Measurements from ENCODE around the gene DLK2.
A peak's percentile ranks its signal among the peaks of the same experiment; 100 is the strongest.
"Not testable (repeated sequence)": the region's sequence is repeated elsewhere in the genome, so short reads cannot be mapped to it uniquely, and the experiment has no call there.

DLK2 gene

DNA sequence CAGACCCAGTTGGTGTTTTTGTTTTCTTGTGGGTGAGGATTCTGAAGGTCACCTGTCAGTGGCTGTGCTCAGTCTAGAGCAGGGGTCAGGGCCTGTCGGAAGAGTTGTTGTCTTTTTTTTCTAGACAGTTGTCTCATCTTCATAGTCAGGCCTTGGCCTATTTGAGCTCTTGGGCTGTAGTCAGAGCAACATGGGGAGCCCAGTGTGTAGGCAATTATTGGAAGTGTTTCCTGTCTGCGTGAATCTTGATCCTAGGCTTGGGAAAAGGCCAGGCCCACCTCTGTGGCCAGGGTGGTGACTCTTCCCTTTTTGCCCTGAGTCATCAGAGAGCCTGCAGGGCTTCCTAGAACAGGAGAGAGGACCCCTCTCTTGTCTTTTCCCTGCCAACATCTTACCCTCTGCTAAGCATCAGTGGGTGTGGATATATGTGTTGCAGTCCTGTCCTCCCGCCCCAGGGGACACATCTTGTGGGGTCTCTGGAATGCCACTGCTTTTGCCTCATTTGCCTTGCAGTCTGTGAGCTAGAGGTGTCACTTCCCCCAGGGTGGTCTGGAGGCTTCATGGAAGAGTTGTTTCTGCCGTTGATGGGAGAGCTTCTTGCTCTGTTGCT lies 33.4 kb upstream of the DLK2 start:
- no peak for DNase-seq (ENCODE audit: low read depth in 1 of 2, low spot score in 1 of 2)

DNA sequence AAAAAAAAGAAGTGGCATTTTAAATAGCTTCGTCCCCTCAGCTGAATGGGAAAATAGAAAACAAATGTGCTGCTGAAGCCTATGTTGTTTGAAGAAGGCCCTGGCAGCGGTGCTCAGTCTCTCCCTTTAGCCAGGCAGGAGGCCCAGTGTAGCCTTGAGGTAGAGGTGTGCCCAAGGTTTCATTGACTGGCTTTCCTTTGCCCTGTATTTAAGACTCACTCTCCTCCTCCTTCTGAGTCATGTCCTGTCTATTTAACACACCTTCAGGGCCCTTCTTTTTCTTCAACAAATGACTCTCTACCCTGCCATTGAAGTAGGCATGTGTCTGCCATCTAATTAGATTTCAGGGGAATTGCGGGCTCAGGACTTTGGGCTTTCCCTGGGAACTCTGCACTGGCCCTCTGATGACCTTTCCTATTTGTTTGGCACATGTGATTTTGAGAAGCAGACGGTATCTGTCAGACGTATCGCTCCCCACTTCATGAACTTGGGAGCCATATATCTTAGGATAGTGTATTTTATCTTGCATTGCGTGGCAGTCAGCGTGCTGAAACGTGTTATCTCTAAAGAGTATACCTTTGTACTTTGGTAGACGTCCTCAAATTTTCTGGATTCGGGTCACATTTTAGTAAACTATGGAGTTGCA lies 26.4 kb upstream of the DLK2 start:
- no peak for DNase-seq (ENCODE audit: low read depth in 1 of 2, low spot score in 1 of 2)

DNA sequence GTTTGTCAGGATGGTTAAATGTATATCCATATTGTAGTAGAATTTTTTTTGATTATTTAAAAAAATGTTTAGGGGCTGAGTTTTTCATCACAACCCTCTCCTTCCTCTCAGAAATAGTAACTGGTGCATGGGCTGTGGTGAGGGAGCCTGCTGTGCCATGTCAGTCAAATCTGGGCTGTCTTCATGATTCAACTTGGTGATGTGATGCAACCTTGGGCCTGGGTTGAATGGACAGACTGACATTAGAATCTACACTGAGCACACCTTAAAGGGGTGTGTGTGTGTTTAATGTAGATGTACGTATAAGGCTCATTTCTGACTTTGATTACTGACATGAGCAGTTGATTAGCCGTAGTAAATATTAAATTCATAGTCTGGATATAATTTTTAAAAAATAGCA lies 25.7 kb upstream of the DLK2 start:
- no peak for DNase-seq (ENCODE audit: low read depth in 1 of 2, low spot score in 1 of 2)

DNA sequence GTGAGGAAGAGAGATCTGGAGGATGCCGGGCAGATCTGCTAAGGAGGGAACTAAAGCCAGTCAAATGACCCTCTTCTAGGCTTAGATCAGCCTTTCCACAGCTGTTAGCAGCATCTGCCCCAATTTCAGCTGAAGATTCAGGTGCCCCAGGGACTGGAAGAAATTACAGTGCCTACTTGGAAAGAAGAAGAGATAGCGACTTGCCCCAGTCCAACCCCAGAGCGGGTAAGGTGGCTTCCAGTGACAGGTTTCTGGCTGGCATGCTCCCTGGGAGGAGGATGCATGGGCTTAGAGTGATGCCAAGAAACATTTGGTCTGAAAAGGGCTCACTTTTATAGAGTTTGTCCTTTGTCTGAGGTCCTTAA lies 22.6 kb upstream of the DLK2 start:
- DNase-seq (ENCODE audit: low read depth in 1 of 2, low spot score in 1 of 2) = no peak

DNA sequence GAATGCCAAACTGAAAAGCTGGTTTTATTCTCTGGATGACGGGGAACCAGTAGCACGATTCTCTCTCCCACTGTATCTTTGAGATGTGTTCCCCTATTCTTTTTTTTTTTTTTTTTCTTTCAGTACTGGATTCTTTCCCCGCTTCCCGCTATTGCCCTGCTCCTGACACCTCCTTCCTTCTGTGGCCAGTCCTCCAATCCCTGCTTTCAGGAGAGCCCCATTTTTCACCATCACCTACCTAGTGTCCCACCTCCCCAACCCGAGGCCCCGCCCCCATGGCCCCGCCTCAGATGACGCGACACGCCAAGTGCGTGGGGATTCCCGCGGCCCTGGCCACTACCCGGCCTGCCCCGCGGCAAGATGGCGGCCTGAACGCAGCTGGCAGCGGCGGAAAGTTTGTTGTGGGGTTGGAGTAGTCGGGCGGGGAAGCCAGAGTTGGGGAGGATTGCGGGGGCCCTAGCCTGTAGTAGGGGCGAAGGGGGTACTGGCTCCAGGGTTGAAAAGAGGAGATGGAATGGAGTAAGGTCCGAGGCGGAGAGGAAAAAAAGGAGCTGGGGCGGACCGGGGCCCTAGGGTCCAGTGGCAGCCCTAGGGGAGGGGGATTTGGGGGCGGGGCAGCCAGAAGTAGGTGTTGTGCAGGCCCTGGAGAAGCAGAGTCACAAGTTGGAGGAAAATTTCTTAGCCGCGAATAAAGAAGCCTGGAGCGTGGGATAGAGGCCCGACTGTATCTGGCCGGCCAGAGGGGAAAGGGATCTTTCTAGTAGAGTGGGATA lies 22.1 kb upstream of the DLK2 start, which contains the start of gene TJAP1:
TSS of gene TJAP1 (plus strand) at position 336 of the 773 bp plus-strand sequence. CDS start 21,432 bp downstream, outside the sequence.
- peak; percentile 93 to 99 for DNase-seq (ENCODE audit: low read depth in 1 of 2, low spot score in 1 of 2)

DNA sequence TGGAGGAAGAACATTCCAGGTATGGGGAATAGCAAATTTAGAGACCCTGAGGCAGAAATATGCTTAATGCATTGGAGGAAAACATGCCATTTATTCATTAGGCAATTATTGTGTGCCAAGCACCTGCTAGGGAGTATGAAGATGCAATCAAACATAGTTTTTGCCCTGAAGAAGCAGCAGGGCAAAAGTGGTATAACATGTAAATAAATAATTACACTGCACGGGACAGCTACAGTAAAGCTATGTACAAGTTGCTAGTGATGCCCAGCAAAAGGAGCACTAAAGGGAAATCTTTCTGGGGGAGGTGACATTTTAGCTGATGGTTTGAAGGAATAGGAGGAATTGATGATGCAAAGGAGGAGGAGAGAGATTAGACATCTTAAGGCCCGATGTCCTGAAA lies 21.4 kb upstream of the DLK2 start:
- no peak for DNase-seq (ENCODE audit: low read depth in 1 of 2, low spot score in 1 of 2)

DNA sequence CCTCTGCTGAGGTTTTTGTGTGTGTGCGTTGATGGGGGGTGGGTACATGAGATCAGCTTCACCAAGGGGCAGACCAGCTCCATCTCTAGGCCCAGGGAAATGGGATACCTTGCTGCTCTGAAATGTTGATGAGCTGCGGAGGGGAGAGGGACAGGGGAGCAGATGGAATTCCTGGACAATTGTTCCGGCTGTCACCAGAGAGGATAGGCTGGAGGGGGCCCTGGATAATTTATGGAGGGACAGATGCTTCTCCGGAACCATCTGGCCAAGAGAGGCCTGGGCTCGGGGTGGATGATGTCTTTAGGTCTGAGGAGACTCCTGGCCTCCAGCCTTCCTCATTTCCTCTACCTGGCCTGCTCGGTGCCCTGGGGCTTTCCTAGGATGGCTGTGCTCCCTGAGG lies 20.2 kb upstream of the DLK2 start:
- DNase-seq (ENCODE audit: low read depth in 1 of 2, low spot score in 1 of 2) = no peak

DNA sequence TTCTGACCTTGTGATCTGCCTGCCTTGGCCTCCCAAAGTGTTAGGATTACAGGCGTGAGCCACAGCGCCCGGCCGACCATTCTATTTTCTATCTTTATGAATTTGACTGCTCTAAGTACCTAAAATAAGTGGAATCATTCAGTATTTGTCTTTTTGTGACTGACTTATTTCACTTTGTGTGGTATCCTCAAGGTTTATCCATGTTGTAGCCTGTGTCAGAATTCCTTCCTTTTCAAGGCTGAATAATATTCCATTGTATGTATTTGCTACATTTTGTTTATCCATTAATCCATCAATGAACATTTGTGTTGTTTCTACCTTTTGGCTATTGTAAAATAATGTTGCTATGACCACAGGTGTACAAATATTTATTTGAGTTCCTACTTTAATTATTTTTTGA lies 17.2 kb upstream of the DLK2 start:
- no peak for DNase-seq (ENCODE audit: low read depth in 1 of 2, low spot score in 1 of 2)

DNA sequence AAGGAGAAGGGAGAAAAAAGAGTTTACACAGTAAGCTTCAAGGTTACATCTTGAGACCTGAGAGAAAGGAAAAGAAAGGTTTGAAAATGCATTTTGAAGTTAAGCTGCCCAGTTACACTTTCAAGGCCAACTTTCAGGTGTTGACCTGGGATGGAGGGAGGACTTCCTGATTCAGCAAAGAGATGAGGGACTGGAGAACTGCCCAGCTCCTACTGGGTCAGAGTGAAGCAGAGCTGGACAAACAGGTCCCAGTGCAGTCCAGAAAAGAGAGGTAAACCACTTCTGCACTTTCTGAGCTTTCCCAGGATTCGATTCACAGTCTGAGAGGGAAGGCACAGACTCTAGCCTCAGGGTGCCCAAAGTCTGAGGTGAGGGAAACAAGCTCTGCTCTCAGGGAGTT lies 16.1 kb upstream of the DLK2 start:
- no peak for DNase-seq (ENCODE audit: low read depth in 1 of 2, low spot score in 1 of 2)

DNA sequence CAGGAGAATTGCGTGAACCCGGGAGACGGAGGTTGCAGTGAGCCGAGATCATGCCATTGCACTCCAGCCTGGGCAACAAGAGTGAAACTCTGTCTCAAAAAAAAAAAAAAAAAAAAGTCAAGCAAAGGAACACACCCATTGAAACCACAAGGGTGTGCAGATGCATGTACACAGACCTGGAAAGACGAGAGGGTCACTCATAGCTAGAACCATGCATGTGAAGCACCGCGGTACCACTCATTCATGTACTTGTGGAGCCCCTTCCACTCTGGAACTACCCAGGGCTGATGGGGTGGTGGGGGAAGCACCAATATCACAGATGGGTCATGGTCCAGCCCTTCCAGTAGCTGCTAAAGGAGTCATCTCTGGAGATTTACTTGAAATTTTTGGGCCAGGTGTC lies 14.6 kb upstream of the DLK2 start:
- no peak for DNase-seq (ENCODE audit: low read depth in 1 of 2, low spot score in 1 of 2)

DNA sequence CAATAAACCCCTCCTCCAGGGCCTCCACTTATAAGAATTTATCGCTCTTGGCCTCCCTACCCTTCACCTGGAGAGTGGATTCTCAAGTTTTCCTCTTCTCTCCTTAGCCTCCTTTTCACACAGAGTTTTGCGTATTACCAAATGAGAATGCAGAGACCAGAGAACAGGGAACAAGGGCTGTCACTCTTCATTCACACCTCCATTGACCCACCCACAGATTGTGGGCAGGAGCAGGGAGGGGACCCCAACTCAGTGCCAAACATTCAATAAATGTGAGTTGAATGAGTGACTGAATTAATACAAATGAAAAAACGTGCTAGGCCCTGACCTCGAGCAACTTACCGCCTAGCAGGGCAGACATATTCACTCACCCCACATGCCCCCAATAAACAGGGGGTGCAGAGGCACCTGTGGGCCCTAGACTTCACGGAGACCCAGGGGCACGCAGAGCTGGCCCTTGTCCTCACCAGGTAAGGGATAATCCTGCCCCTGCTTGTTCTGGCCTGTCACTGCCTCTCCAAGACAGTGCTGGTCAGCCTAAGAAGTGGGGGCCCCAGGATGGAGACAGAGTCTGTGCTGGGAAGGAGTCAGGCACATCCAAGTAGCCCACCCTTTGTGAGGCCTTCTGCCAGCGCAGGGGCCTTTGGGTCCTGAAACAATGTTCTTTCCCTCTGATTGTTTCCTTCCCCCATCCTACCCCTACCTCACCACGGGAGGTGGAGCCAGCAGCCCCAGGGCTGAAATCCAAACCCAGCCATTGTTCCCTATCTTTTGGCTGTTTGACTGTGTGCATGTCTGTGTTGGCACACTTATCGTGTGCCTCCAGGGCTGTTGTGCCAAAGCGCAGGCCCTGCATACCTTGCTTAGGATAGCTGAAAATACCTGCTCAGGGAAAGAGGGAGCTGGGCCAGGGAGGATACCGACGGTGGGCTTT lies 13.7 kb upstream of the DLK2 start:
- no peak for DNase-seq (ENCODE audit: low read depth in 1 of 2, low spot score in 1 of 2)

DNA sequence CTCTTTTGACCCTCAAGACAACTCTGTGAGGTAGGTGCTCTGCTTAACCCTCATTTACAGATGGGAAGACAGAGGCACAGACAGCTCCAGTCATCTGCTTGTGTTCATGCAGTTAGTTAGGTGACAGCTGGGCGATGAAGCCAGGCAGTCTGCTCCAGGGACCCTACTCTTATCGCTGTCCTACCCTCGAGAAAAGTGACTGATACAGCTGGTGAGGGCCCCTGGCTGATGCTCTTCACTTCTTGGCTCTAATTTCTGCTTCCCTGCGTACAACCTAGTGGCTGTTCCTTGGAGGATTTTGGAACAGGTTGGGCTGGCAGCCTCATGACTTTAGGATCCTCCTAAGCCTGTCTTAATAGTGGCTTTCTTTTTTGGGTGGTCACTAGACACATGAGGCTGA lies 12.9 kb upstream of the DLK2 start:
- DNase-seq (ENCODE audit: low read depth in 1 of 2, low spot score in 1 of 2) = no peak

DNA sequence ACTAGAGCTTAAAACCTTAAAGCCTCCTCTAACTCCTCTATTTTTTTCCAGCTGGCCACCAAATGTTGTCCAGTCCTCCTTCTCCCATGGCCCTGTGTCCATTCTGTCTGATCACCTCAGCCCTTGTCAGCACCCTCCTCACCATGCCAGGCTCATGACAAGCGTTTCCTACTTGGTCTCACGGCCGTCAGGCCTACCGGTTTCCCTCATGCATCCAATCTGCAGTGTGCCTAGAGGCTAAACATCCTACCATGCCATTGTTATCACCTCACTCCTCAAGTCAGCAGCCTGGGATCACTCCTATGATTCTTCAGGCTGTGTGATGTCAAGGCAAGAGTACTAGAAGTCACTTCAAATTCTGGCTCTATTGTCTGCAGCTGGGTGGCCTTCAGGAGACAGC lies 12.4 kb upstream of the DLK2 start:
- DNase-seq (ENCODE audit: low read depth in 1 of 2, low spot score in 1 of 2) = no peak

DNA sequence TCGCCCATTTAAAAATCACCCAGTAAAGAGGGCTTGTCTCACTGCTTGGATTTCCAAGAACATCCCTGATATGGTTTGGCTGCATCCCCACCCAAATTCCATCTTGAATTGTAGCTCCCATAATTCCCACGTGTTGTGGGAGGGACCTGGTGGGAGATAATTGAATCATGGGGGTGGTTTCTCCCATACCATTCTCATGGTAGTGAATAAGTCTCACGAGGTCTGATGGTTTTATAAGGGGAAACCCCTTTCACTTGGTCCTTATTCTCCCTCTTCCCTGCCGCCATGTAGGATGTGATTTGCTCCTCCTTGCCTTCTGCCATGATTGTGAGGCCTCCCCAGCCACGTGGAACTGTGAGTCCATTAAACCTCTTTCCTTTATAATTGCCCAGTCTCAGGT lies 11.9 kb upstream of the DLK2 start:
- not testable (repeated sequence) for DNase-seq (ENCODE audit: low read depth in 1 of 2, low spot score in 1 of 2)

DNA sequence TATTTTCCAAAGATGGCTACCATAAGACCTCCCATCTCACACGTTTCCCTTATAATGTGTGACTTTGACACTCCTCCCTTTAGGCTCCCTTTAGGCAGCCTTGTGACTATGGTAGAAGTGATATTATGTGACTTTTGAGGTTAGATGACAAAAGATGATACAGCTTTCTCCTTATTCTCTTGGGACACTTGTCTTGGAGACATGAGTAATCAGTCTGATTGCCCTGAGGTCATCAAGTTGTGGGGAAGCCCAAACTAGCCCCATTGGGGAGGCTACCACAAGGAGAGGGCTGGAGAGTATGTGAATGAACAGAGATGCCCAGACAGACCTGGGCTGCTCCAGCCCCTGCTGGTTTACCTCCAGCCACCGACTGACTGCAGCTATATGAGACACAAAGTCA lies 10.6 kb upstream of the DLK2 start:
- no peak for DNase-seq (ENCODE audit: low read depth in 1 of 2, low spot score in 1 of 2)

DNA sequence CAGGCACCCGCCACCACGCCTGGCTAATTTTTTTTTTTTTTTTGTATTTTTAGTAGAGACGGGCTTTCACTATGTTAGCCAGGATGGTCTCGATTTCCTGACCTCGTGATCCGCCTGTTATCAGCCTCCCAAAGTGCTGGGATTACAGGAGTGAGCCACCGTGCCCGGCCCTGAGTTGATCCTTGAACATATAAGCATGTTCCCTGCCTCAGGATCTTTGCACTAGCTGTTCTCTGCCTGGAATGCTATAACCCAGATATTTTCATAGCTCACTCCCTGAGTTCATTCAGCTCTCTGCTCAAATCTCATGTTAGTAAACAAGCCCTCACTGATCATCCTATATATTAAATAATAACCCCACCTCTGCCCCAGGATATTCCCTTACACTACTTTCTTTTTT lies 9.0 kb upstream of the DLK2 start:
- no peak for DNase-seq (ENCODE audit: low read depth in 1 of 2, low spot score in 1 of 2)

DNA sequence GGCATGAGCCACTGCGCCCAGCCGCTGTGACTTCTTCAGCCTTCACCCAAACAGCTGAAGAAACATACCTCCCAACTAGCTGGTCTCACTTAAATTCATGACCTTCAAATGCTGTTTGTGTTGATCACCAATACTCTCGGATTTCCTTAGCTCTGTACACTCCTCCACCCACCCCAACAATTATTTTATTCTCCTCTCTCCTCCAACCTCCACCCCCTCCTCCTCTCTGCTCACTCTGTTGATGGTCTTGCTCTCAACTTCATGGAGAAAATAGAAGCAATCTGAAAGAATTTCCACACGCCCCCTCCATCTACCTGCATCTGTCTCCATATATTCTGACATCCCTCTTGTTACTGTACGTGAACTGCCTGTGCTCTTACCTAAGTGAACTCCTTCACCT lies 6.6 kb upstream of the DLK2 start:
- no peak for DNase-seq (ENCODE audit: low read depth in 1 of 2, low spot score in 1 of 2)

DNA sequence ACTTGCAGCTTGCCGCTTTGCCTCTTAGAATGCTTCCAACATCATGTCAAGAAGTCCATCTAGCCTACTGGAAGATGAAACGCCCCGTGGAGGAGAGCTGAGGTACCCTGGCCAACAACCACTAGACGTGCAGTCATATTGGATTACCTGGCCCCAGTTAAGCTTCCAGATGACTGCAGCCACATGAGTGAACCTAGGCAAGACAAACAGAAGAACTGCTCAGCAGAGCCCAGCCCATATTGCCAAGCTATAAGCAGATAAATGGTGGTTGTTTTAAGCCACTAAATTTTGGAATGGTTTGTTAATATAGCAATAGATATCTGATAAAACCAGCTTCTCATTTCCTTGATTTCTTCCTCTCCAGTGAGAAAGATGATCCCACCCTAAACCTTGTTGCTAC lies 4.7 kb upstream of the DLK2 start:
- DNase-seq (ENCODE audit: low read depth in 1 of 2, low spot score in 1 of 2) = no peak

DNA sequence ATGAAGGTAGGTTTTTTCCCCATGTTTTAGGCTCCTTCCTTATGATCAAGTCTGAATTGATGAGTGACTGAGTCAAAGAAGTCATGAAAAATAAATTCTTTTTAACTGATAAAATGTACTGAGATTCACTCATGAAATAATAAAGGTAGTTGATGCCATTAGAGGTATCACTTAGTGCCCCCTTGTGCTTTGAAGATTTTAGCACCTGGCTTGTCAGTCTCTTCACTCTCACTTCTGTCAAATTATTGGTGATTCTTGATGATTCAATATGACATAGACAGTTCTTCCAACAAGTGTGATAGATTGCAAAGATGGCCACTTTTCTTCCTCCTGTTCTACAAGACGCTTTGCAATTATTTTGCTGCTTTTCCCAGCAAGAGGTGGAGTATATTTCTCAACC lies 4.2 kb upstream of the DLK2 start:
- no peak for DNase-seq (ENCODE audit: low read depth in 1 of 2, low spot score in 1 of 2)

DNA sequence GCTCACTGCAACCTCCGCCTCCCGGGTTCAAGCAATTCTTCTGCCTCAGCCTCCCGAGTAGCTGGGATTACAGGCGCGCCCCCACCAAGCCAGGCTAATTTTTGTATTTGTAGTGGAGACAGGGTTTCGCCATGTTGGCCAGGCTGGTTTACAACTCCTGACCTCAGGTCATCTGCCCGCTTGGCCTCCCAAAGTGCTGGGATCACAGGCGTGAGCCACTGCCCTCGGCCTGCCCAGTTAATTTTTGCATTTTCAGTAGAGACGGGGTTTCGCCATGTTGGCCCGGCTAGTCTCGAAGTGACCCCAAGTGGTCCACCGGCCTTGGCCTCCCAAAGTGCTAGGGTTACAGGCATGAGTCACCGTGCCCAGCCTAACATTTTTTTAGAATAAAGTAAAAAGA lies 2.8 kb upstream of the DLK2 start:
- DNase-seq (ENCODE audit: low read depth in 1 of 2, low spot score in 1 of 2) = not testable (repeated sequence)

DNA sequence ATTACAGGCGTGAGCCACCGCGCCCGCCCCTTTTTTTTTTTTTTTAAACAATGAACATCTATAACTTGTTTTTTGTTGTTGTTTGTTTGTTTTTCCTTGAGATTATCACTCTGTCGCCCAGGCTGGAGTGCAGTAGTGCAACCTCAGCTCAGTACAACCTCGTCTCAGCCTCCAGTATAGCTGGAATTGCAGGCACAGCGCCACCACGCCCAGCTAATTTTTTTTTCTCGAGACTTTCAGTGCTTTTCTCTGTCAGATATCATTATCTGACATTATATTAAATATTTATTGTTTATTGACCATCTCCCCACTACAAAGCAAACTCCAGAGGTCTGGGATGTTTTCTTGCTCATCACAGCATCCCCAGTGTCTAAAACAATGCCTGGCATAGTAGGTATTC lies 2.3 kb upstream of the DLK2 start:
- DNase-seq (ENCODE audit: low read depth in 1 of 2, low spot score in 1 of 2) = no peak
